SK-N-DZ (cell line): ENCODE results near the gene RGCC.

ENCODE experiments used
- DNase-seq: peaks from one replicate; pipeline ENCODE4 v3.0.0-alpha.2; 2015; ENCODE audit warnings: low spot score

RGCC gene

DNA sequence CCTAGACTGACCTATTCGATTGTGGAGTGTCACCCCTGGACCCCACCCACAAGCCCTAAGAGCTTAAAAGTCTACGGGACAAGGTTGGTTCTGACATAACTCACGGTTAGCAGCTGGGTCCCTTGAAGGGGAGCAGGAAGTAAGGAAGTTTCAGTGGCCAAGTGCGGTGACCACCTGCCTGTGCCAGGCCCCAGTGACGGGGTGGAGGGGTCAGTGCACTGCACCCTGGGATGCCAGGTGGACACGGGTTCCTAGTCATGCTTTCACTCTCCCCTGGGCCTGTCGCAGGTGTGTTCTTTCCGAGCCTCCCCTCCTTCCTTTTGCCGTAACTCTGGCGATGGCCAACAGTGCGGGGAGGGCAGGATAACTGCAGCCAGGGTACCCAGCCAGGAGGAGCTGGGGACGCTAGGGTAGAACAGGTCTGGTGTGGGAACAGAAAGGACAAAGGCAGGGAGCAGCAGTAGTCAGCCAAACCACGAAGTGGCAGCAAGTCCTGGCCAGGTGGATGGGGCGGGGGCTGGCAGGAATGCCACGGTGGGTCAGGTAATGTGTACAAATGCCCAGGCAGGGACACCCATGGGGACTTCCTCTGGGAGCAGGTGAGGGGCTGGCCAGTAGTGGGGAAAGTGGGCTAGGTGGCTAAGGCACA, 58.3 kb downstream of the RGCC start:
- no peak for DNase-seq

DNA sequence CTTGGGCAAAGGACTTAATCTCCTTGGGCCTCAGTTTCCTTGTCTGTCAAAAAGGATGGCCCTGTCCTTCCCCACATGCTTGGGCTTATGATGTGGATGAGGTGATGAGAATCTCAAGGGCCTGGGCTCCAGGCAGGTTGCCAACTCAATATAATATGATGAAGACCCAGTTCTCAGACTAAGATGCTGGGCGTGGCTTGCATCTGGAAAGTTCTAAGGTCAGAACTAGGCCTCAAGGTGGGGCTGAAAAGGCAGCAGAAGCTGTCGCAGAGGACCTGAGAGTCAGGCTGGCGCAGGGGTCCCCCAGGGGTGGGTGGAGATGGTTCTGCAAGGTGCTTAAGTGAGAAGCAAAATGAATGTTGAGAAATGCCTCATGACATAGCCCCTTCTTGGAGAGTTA, 58.8 kb downstream of the RGCC start:
- no peak for DNase-seq

DNA sequence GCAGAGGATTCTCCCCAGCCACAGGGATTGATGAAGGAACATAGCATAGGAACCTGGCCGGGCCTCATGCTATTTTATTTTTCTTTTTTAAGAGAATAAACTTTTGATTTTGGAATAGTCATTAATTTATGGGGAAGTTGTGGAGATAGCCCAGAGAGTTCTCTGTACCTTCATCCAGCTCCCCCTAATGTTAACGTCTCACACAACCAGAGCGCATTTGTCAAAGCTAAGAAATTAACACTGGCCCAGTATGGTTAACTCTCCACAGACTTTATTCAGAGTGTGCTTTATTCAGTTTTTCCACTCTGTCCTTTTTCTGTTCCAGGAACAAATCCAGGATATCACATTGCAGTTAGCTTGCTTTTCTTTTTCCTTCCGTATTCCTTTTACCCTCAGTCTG, 59.4 kb downstream of the RGCC start:
- DNase-seq = no peak

DNA sequence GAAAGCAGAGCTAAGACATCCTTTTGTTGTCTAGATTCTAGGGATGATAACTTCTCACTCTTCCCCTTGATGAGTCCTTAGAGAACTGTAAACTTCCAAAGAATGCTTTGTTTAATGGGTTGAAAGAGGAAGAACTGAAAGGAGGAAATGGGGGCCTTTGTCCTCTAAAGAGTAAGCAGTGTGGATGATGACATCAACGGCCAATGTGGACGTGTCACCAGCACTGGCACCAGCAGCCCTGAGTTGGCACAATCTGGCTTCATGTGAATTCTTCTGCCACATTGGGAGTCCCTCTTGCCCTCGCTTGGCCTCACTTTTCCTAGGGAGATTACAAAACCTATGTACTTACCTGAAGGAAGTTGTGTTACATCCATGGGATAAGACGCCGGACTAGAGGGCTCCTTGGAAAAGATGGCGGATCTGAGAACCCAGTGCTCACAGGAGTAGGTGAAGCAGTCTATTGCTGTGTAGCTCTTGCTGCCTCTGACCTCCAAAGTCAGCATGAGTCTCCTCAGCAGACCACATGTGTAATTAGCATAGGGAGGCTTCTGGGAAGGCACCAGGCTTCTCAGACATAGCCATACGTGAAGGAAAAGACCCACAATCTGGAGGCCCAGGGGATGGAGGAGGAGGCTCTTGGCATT, 62.8 kb downstream of the RGCC start:
- no peak for DNase-seq
